IPS-18a (cell line): ENCODE results near the gene GNG7.
"Not testable (repeated sequence)": the region's sequence is repeated elsewhere in the genome, so short reads cannot be mapped to it uniquely, and the experiment has no call there.

Experiments
- H3K27ac ChIP-seq: one replicate; pipeline ENCODE4 v1.5.1; 2013; ENCODE audit warnings: low read length
- H3K27me3 ChIP-seq: one replicate; pipeline ENCODE4 v1.6.1; 2013; ENCODE audit warnings: mild to moderate bottlenecking, low read length; ENCODE audit not compliant: control insufficient read depth, insufficient read depth
- H3K36me3 ChIP-seq: one replicate; pipeline ENCODE4 v1.6.1; 2013; ENCODE audit warnings: low read depth, low read length; ENCODE audit not compliant: control insufficient read depth
- H3K4me1 ChIP-seq: one replicate; pipeline ENCODE4 v1.6.1; 2013; ENCODE audit warnings: low read depth, low read length; ENCODE audit not compliant: control insufficient read depth
- H3K4me3 ChIP-seq: one replicate; pipeline ENCODE4 v1.5.1; 2013; ENCODE audit warnings: low read length
- H3K9ac ChIP-seq: one replicate; pipeline ENCODE4 v1.6.1; 2013; ENCODE audit warnings: mild to moderate bottlenecking, low read length, moderate library complexity
- H3K9me3 ChIP-seq: one replicate; pipeline ENCODE4 v1.6.1; 2013; ENCODE audit warnings: low read depth, low read length; ENCODE audit not compliant: control insufficient read depth

GNG7 gene

DNA sequence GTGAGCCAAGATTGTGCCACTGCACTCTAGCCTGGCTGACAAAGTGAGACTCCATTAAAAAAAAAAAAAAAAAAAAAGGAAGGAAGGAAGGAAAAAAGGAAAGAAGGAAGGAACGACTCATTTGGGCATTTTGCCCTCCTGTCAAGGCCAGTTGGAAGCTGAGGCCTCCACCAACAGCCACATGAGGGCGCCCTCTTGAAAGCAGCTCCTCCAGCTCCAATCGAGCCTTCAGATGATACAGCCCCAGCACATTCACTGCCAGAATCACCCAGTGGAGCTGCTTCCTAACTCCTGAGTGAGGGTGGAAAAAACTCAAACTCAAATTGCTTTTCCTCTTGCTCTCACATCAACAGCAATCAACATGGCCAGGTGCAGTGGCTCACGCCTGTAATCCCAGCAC lies 40.9 kb downstream of the GNG7 start:
- no peak overlapping the region for H3K27ac ChIP-seq
- H3K9ac ChIP-seq: no peak overlapping the region
- no peaks in the 10 kb centered on the region for H3K4me1 ChIP-seq
- H3K4me3 ChIP-seq: no peak overlapping the region
- peaks cover 6% of the 10 kb centered on the region for H3K9me3 ChIP-seq
- no peaks in the 10 kb centered on the region for H3K36me3 ChIP-seq
- no peaks in the 10 kb centered on the region for H3K27me3 ChIP-seq

DNA sequence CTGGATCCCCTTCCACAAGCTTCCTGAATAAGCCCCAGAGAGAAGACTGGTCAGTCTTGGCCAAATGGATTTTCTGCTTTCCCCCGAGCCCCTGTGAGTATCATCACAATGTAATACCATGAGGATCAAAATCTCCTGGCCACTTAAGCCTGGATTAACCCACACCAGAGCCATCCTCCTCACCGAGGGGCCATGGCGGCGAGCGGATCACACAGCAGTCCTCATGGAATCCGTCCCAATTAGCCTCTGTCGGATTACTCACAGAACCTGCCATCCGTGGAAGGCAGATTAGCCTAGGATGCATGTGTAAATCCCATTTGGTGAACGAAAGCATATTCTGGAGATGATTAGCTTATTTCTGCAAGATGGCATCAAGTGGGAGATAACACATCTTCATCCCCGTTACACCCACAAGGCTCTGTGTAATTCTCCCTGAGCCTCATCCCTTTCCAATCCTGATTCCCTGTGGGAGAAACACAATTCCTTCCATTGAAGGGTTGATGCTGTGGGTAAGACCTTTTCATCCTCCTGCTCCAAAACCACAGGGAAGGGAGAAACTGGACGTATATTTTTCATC lies 42.5 kb downstream of the GNG7 start:
- H3K9me3 ChIP-seq: peaks cover 6% of the 10 kb centered on the region
- no peaks in the 10 kb centered on the region for H3K36me3 ChIP-seq
- no peak overlapping the region for H3K4me3 ChIP-seq
- no peak overlapping the region for H3K27ac ChIP-seq
- no peaks in the 10 kb centered on the region for H3K27me3 ChIP-seq
- H3K4me1 ChIP-seq: no peaks in the 10 kb centered on the region
- no peak overlapping the region for H3K9ac ChIP-seq

DNA sequence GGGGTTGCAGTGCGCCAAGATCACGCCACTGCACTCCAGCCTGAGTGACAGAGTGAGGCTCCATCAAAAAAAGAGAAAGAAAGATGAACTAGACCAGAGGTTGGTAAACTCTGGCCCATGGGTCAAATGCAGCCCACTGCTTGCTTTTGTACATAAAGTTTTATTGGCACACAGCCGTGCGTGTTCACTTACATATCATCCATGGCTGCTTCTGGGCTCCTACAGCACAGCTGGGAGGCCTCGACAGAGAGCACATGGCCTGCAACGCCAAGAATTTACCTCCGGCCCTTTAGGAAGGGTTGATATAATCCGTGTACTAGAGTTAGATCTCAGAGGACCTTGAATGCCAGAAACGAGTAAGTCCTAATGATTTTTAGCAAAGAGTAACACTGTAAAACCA lies 46.0 kb downstream of the GNG7 start:
- H3K4me1 ChIP-seq: no peaks in the 10 kb centered on the region
- H3K4me3 ChIP-seq: no peak overlapping the region
- H3K36me3 ChIP-seq: no peaks in the 10 kb centered on the region
- no peaks in the 10 kb centered on the region for H3K27me3 ChIP-seq
- H3K9ac ChIP-seq: no peak overlapping the region
- no peak overlapping the region for H3K27ac ChIP-seq
- no peaks in the 10 kb centered on the region for H3K9me3 ChIP-seq

DNA sequence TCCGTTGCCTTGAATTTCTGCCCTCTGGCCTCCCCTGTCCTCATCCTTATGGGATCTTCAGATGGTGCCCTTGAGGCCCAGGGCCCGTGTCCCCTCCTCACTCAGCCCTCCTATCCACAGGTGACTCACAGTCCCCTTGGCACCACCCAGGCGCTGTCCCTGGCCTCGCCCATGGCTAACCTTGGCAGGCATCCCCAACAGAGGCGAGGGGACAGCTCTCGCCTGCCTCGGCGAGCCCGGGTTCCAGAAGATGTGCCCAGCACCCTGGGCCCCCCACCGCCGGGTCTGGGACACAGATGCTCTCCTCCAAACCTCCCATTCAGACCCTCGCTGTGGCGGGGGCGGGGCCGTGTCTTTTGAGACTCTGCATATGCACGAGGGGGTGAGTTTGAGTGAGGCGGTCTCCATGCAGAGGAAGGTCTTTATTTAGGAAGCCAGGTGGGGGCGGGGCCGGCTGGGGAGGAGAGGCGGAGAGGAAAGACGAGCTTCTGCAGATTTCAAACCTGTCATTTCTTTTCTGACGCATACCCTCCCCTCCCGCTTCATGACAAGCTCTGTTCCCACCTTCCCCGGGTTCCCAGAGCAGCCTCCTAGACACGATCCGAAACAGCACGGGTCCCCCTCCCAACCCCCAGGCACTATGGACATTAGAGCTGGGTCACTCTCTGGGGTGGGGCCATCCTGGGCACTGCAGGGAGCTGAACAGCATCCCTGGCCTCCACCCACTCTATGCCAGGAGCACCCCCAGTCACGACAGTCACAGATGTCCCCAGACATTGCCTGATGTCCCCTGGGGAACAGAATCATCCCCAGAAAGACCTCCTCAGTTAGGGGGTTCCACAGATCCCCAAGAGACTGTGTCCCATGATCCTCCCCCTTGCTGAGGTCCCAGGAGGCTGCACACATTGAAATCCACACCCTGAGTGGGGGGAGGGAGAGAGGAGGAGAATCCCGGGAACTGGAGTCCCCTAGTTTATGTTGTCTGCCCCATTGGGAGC lies 48.5 kb downstream of the GNG7 start:
- Histone ChIP-seq H3K27ac (no peak overlapping the region), H3K27me3 (no peaks in the 10 kb centered on the region), H3K36me3 (no peaks in the 10 kb centered on the region), H3K4me1 (no peaks in the 10 kb centered on the region), H3K9ac (no peak overlapping the region), H3K4me3 (peak overlapping the region; percentile 21), H3K9me3 (no peaks in the 10 kb centered on the region)

GRCh38 chr19:2653218-2653617 lies 49.3 kb downstream of the GNG7 start:
- Histone ChIP-seq H3K27me3 (no peaks in the 10 kb centered on the region), H3K27ac (no peak overlapping the region), H3K9ac (no peak overlapping the region), H3K9me3 (no peaks in the 10 kb centered on the region), H3K36me3 (no peaks in the 10 kb centered on the region), H3K4me1 (no peaks in the 10 kb centered on the region), H3K4me3 (no peak overlapping the region)

- no peaks in the 10 kb centered on the region for H3K27me3 ChIP-seq
- H3K27ac ChIP-seq: no peak overlapping the region
- H3K4me3 ChIP-seq: no peak overlapping the region
- no peaks in the 10 kb centered on the region for H3K9me3 ChIP-seq
- no peak overlapping the region for H3K9ac ChIP-seq
- no peaks in the 10 kb centered on the region for H3K4me1 ChIP-seq
- no peaks in the 10 kb centered on the region for H3K36me3 ChIP-seq
Measured at GRCh38 chr19:2652504-2653099, 49.9 kb downstream of the GNG7 start.

DNA sequence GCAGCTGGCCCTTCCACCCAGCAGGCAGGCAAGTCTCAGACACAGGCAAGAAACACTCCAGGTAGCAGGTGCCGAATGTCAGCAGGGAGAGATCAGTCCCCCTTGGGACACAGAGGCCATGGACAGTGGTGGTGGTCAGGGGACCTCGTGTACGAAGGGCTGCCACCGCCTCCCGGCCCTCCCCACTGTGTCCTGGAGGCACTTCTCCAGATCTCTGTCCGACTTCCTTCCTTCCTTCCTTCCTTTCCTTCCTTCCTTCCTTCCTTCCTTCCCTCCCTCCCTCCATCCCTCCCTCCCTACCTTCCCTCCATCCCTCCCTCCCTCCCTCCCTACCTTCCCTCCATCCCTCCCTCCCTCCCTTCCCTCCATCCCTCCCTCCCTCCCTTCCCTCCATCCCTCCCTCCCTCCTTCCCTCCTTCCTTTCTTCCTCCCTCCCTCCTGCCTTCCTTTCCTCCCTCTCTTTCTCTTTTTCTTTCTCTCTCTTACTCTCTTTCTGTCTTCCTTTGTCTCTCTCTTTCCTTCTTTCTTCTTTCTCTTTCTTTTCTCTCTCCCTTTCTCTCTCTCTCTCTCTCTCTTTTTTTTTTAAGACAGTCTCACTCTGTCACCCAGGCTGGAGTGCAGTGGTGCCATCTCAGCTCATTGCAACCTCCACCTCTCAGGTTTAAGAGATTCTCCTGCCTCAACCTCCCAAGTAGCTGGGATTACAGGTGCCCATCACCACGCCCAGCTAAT lies 51.3 kb downstream of the GNG7 start:
- H3K9me3 ChIP-seq, H3K27ac ChIP-seq, H3K9ac ChIP-seq, H3K36me3 ChIP-seq, H3K4me1 ChIP-seq, H3K4me3 ChIP-seq, H3K27me3 ChIP-seq: not testable (repeated sequence)

DNA sequence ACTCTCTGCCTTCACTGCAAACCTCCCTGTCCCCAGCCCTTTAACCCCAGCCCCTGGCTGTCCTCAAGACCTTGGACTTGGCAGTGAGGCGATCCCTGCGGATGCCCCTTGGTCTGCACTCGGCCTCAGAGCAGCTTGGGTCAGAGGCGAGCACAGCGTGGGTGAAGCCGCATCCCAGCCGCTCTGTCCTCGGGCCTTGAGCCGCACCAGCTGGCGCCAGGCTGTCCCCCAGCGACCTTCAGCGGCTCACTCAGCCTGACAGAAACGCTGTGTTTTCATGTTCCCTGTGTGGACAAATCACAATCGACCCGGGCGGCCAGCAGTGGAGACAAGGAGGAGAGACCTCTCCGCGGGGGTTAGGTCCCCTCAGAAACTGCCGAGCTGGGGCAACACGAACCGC lies 52.0 kb downstream of the GNG7 start:
- no peak overlapping the region for H3K4me3 ChIP-seq
- H3K4me1 ChIP-seq: no peaks in the 10 kb centered on the region
- H3K27ac ChIP-seq: no peak overlapping the region
- H3K36me3 ChIP-seq: no peaks in the 10 kb centered on the region
- H3K9me3 ChIP-seq: no peaks in the 10 kb centered on the region
- H3K9ac ChIP-seq: no peak overlapping the region
- H3K27me3 ChIP-seq: no peaks in the 10 kb centered on the region

DNA sequence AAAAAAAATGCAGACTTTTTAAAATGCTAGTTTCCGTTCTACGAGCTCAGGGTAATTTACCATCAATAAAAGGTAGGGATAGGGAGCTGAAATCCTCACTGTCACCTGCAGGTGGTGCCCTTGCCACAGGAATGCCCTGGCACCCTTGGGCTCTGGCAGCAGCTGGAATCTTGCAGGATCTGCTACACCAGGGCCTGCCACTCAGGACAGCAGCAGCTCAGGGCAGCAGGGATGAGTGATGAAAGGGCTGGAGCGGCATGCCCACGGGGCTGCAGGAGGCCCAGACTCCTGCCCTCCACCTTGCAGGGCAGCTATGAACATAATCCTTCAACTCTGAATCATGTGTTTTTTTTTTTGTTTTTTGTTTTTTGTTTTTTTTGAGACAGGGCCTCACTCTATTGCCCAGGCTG lies 54.0 kb downstream of the GNG7 start:
- no peak overlapping the region for H3K9ac ChIP-seq
- H3K36me3 ChIP-seq: no peaks in the 10 kb centered on the region
- H3K27me3 ChIP-seq: no peaks in the 10 kb centered on the region
- no peaks in the 10 kb centered on the region for H3K9me3 ChIP-seq
- H3K4me3 ChIP-seq: no peak overlapping the region
- H3K4me1 ChIP-seq: no peaks in the 10 kb centered on the region
- H3K27ac ChIP-seq: no peak overlapping the region

DNA sequence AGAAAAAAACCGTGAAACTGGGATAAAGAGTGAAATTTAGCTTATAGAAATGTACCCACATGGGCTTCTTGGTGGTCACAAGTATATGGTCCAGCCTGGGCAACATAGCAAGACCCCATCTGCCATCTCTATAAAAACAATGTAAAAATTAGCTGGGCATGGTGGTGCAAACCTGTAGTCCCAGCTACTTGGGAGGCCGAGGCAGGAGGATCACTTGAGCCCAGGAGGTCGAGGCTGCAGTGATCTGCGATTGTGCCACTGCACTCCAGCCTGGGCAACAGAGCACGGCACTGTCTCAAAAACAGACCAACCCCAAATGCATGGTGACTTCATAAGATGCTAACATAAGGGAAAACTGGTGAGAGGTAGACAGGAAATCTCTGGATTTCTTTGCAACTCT lies 54.4 kb downstream of the GNG7 start:
- Histone ChIP-seq H3K9ac (no peak overlapping the region), H3K4me1 (no peaks in the 10 kb centered on the region), H3K4me3 (no peak overlapping the region)

GRCh38 chr19:2646866-2647535 lies 55.5 kb downstream of the GNG7 start:
- no peaks in the 10 kb centered on the region for H3K4me1 ChIP-seq
- no peak overlapping the region for H3K9ac ChIP-seq
- no peaks in the 10 kb centered on the region for H3K9me3 ChIP-seq
- no peaks in the 10 kb centered on the region for H3K27me3 ChIP-seq
- no peak overlapping the region for H3K27ac ChIP-seq
- H3K4me3 ChIP-seq: no peak overlapping the region
- no peaks in the 10 kb centered on the region for H3K36me3 ChIP-seq

More for the DNA sequence above, 54.4 kb downstream of the GNG7 start:
- H3K27ac ChIP-seq: no peak overlapping the region
- H3K9me3 ChIP-seq: no peaks in the 10 kb centered on the region
- no peaks in the 10 kb centered on the region for H3K36me3 ChIP-seq
- H3K27me3 ChIP-seq: no peaks in the 10 kb centered on the region
